Peyer's patch (tissue), 4 donors: ENCODE data around the gene ADPRS. TPM values are rescaled to one million over a fixed set of nuclear protein-coding genes. Genes with fewer than 3 reads are reported as not detected.

ENCODE experiments used
- DNase-seq, 3 donors: peaks; one replicate each; pipeline ENCODE4 v3.0.0-alpha.2; 2017 to 2019
- H3K27ac ChIP-seq, 4 donors: fragments of 200-600 bp; sonication (generic); one replicate each; pipeline ENCODE4 v1.5.1; 2016 to 2019
- H3K27me3 ChIP-seq, 2 donors: fragments of 200-600 bp; sonication (generic); one replicate each; pipeline ENCODE4 v1.5.1; 2019
- H3K36me3 ChIP-seq, 3 donors: fragments of 200-600 bp; sonication (generic); one replicate each; pipeline ENCODE4 v1.5.1; 2016 to 2019
- H3K4me1 ChIP-seq, 4 donors: fragments of 200-600 bp; sonication (generic); one replicate each; pipeline ENCODE4 v1.5.1; 2016 to 2019
- H3K4me3 ChIP-seq, 4 donors: fragments of 200-600 bp; sonication (generic); 1 replicate in 3 of 4; 2 replicates in 1 of 4; pipeline ENCODE4 v1.5.1; 2016 to 2019; ENCODE audit warnings: mild to moderate bottlenecking in 1 of 4
- H3K9me3 ChIP-seq, 4 donors: fragments of 200-600 bp; sonication (generic); one replicate each; pipeline ENCODE4 v1.5.1; 2016 to 2019; ENCODE audit warnings: mild to moderate bottlenecking in 1 of 4
- POLR2A ChIP-seq, 2 donors: fragments of 450-650 bp; IDR thresholded peaks; one replicate each; pipeline ENCODE4 v1.5.1; 2017; ENCODE audit warnings: antibody characterized with exemption in 2 of 2, mild to moderate bottlenecking in 2 of 2, moderate library complexity in 2 of 2
- total RNA-seq, 4 donors: library from RNA; depleted of rRNA; stranded (reverse); fragments of >200 nt; gene quantifications; one replicate each; pipeline ENCODE4 v1.1.0, GENCODE V29; 2016
- TF ChIP-seq, protein P1 (sequence below), 6 experiments: fragments of 450-650 bp in 4 of 6; fragments of 200-600 bp in 2 of 6; sonication (generic) in 1 of 6; IDR thresholded peaks; one replicate each; pipeline ENCODE4 v1.5.1; 2017 to 2019; ENCODE audit warnings: antibody characterized with exemption in 6 of 6, mild to moderate bottlenecking in 3 of 6, moderate library complexity in 1 of 6

Gene ADPRS
- total RNA-seq, 4 donors from 2014 or later: 16.5 to 50.0 (median 30.8) TPM

DNA sequence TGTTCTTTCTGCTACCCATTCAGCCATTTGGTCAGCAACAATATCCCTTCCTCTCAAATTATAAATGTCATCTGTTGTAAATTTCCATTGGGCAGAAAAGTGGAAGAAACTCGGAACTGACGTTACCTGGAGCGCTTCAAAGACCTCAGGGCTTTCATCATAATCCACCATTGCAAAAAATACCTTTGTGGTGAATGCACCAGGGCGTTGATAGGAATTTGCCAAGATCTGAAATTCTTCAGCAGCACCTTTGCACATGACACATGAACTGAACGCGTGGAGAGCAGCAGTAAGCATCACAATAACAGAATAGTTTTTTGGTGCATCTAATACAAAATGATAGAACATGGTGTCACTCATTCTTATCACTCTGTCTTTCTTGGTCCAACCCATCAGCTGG, 7.9 kb upstream of the ADPRS start:
- H3K27ac ChIP-seq: no peak overlapping the region
- no peak overlapping the region for H3K4me3 ChIP-seq
- H3K27me3 ChIP-seq: no peaks in the 10 kb centered on the region
- TF ChIP-seq, protein P1, sequence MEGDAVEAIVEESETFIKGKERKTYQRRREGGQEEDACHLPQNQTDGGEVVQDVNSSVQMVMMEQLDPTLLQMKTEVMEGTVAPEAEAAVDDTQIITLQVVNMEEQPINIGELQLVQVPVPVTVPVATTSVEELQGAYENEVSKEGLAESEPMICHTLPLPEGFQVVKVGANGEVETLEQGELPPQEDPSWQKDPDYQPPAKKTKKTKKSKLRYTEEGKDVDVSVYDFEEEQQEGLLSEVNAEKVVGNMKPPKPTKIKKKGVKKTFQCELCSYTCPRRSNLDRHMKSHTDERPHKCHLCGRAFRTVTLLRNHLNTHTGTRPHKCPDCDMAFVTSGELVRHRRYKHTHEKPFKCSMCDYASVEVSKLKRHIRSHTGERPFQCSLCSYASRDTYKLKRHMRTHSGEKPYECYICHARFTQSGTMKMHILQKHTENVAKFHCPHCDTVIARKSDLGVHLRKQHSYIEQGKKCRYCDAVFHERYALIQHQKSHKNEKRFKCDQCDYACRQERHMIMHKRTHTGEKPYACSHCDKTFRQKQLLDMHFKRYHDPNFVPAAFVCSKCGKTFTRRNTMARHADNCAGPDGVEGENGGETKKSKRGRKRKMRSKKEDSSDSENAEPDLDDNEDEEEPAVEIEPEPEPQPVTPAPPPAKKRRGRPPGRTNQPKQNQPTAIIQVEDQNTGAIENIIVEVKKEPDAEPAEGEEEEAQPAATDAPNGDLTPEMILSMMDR (IDR thresholded peaks at IDR 0.05): no peak
- TF ChIP-seq POLR2A (IDR thresholded peaks at IDR 0.05): no peak
- peaks cover 0 to 11% (median 3%) of the 10 kb centered on the region in 4 donors for H3K4me1 ChIP-seq
- DNase-seq: no peak
- no peaks in the 10 kb centered on the region for H3K9me3 ChIP-seq
- H3K36me3 ChIP-seq: no peaks in the 10 kb centered on the region

GRCh38 chr1:36081926-36082485, 6.7 kb upstream of the ADPRS start:
- Histone ChIP-seq H3K36me3 (no peaks in the 10 kb centered on the region), H3K27ac (no peak overlapping the region), H3K4me1 (peaks cover 0 to 11% (median 3%) of the 10 kb centered on the region in 4 donors), H3K27me3 (no peaks in the 10 kb centered on the region), H3K9me3 (no peaks in the 10 kb centered on the region), H3K4me3 (no peak overlapping the region)
- DNase-seq: no peak
- no peak for TF ChIP-seq POLR2A (IDR thresholded peaks at IDR 0.05)
- TF ChIP-seq, protein P1 (IDR thresholded peaks at IDR 0.05): no peak

DNA sequence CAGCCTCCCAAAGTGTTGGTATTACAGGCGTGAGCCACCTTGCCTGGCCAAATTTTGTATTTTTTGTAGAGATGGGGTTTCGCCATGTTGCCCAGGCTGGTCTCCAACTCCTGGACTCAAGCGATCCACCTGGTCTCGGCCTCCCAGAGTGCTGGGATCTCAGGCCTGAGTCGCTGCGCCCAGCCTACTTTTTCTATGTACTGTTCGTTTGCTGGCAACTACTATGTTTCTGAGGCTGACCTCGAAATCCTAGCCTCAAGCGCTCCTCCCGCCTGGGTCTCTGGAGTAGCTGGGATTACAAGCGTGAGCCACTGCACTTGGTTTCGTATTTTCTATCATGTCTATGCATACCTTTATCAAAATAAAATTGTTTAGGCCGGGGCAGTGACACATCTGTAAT, 5.5 kb upstream of the ADPRS start:
- H3K27me3 ChIP-seq: no peaks in the 10 kb centered on the region
- no peak for DNase-seq
- no peak for TF ChIP-seq POLR2A (IDR thresholded peaks at IDR 0.05)
- peaks cover 0 to 12% (median 6%) of the 10 kb centered on the region in 4 donors for H3K4me1 ChIP-seq
- no peaks in the 10 kb centered on the region for H3K9me3 ChIP-seq
- no peaks in the 10 kb centered on the region for H3K36me3 ChIP-seq
- H3K27ac ChIP-seq: no peak overlapping the region
- H3K4me3 ChIP-seq: no peak overlapping the region

DNA sequence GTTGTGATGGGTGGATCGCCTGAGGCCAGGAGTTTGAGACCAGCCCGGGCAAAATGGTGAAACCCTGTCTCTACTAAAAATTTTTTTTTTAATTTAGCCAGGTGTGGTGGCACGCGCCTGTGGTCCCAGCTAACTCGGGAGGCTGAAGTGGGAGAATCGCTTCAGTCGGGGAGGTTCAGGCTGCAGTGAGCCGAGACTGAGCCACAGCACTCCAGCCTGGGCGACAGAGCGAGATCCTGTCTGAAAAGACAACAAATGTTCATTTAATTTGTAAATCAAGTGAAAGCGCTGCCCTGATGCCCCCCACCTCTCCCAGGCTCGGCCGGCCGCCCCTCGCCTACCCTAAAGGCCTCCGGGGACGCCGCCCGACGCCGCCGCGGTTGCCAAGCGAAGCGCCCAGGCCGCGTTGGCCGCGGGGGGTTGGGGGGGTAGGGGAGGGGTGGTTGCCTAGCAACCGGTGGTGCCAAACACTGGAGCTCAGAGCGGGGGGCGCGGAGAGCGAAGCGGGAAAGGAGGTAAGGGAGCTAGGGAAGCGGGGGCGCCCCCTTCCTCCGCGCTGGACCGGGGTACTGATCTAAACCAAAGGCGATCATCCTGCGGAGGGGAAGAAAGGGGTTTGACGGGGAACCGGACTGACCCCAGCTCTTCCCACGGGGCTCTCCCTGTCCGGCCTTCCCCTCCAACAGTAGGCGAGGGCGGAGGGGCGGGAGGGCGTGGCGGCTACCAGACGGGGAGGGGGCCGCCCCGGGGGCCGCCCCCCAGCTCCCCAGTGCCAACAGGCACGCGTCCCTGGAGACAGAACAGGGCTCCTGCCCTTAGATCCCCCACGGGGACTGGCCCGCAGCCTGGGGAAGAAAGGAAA, 4.8 kb upstream of the ADPRS start, which contains the start of gene TEKT2:
Gene TEKT2 (plus strand): TSS at position 460 of the 862 bp plus-strand sequence. CDS start 828 bp downstream, outside the sequence.
- DNase-seq: peak in 2 of 3 donors; percentile 15 to 51
- no peaks in the 10 kb centered on the region for H3K27me3 ChIP-seq
- no peaks in the 10 kb centered on the region for H3K9me3 ChIP-seq
- H3K4me3 ChIP-seq: peak within 1 kb of the TSS; percentile 14 to 47 (median 37)
- H3K36me3 ChIP-seq: no peaks in the 10 kb centered on the region
- TF ChIP-seq, protein P1 (IDR thresholded peaks at IDR 0.05): no peak
- no peak for TF ChIP-seq POLR2A (IDR thresholded peaks at IDR 0.05)
- peaks cover 0 to 16% (median 9%) of the 10 kb centered on the region in 4 donors for H3K4me1 ChIP-seq
- no peak within 1 kb of the TSS for H3K27ac ChIP-seq

DNA sequence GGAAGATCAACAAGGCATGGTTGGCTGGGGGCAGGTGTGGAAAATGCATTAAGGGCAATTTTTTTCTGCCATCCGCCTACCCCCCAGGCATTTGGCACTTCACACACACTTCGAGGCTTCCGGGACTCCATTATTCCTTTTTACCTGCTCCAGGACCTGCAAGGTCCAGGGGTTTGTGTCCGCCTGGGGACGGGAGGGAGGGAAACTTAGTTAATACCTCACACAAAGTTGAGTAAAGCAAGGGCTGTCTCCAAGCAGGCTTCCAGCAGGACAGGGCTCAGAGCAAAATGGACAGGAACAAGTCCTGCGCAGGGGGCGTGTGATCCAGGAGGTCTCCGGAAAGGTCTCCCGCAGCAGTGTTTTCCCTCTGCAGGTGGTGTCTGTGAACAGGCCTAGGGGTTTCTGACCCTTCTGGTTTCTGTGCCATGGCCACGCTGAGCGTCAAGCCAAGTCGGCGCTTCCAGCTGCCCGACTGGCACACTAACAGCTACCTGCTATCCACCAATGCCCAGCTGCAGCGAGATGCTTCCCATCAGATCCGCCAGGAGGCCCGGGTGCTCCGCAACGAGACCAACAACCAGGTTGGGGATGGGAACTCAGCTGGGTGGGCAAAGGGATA, 4.1 kb upstream of the ADPRS start:
- DNase-seq: peak in 1 of 3 donors; percentile 9
- H3K27me3 ChIP-seq: no peaks in the 10 kb centered on the region
- H3K4me3 ChIP-seq: peak overlapping the region in 3 of 4 donors; percentile 14 to 47 (median 47)
- H3K9me3 ChIP-seq: no peaks in the 10 kb centered on the region
- H3K4me1 ChIP-seq: peaks cover 0 to 20% (median 12%) of the 10 kb centered on the region in 4 donors
- no peaks in the 10 kb centered on the region for H3K36me3 ChIP-seq
- no peak overlapping the region for H3K27ac ChIP-seq
- TF ChIP-seq, protein P1 (IDR thresholded peaks at IDR 0.05): no peak
- no peak for TF ChIP-seq POLR2A (IDR thresholded peaks at IDR 0.05)
